Aorta (tissue), 5 donors: ENCODE measurements around the gene UBR4. TPM values are rescaled to one million over a fixed set of nuclear protein-coding genes. Genes with fewer than 3 reads are reported as not detected.
"Not testable (repeated sequence)": the region's sequence is repeated elsewhere in the genome, so short reads cannot be mapped to it uniquely, and the experiment has no call there.

ENCODE experiments used
- ATAC-seq: fragments of 200-7000 bp; cut with Tn5 transposase; one replicate; pipeline ENCODE4 v1.9.1; 2022; ENCODE audit warnings: moderate library complexity; ENCODE audit not compliant: low FRiP score
- DNase-seq, 2 donors: peaks; one replicate each; pipeline ENCODE4 v3.0.0-alpha.2; 2020
- H3K27ac ChIP-seq, 2 donors: one replicate each; pipeline ENCODE4 v1.5.1; 2013; ENCODE audit warnings: low read length in 2 of 2, mild to moderate bottlenecking in 2 of 2, moderate library complexity in 2 of 2, control low read depth in 1 of 2, inconsistent platforms in 1 of 2, low read depth in 1 of 2
- H3K27me3 ChIP-seq, 2 donors: one replicate each; pipeline ENCODE4 v1.6.1; 2013; ENCODE audit warnings: control low read depth in 1 of 2, low read length in 1 of 2, mild to moderate bottlenecking in 1 of 2, moderate library complexity in 1 of 2; ENCODE audit not compliant: insufficient read depth in 2 of 2, control insufficient read depth in 1 of 2
- H3K36me3 ChIP-seq, 2 donors: one replicate each; pipeline ENCODE4 v1.6.1; 2013; ENCODE audit warnings: control low read depth in 1 of 2, low read length in 1 of 2, mild to moderate bottlenecking in 1 of 2; ENCODE audit not compliant: insufficient read depth in 2 of 2, control insufficient read depth in 1 of 2
- H3K4me1 ChIP-seq, 2 donors: one replicate each; pipeline ENCODE4 v1.6.1; 2013; ENCODE audit warnings: low read length in 2 of 2, control low read depth in 1 of 2, mild to moderate bottlenecking in 1 of 2, moderate library complexity in 1 of 2; ENCODE audit not compliant: insufficient read depth in 2 of 2, control insufficient read depth in 1 of 2
- H3K4me3 ChIP-seq, 2 donors: one replicate each; pipeline ENCODE4 v1.5.1; 2013; ENCODE audit warnings: low read length in 2 of 2, control low read depth in 1 of 2, mild to moderate bottlenecking in 1 of 2
- H3K9me3 ChIP-seq: one replicate; pipeline ENCODE4 v1.6.1; 2013; ENCODE audit warnings: mild to moderate bottlenecking, low read length; ENCODE audit not compliant: control insufficient read depth
- WGBS, 2 donors: extraction: QIAGEN DNeasy Blood & Tissue Kit; methylation state at CpG; one replicate each; pipeline ENCODE4 v1.1.7; 2013; 5-methylcytosine and 5-hydroxymethylcytosine counted together
- intact Hi-C, 2 donors: fragments of 100-400 bp; cut with DNase I; formaldehyde crosslinking; loops; one replicate each; pipeline versions ENCODE4 v1.14.2 to v1.15.0; 2022
- long read RNA-seq, 2 donors: library from polyadenylated mRNA; unstranded; transcript quantifications; one replicate each; pipeline ENCODE4 v2.0.0, GENCODE V29; 2020 to 2021
- polyA plus RNA-seq, 2 donors: library from polyadenylated mRNA; stranded (reverse); fragments of 200-250 nt; gene quantifications; one replicate each; pipeline ENCODE4 v1.2.3, GENCODE V29; 2013
- total RNA-seq, 2 donors: library from RNA; stranded (reverse); fragmentation: NEBNext Ultra II Directional; extraction: Animal tissue kit (Norgen Biotek cat#: 25700); gene quantifications; one replicate each; pipeline ENCODE4 v1.2.1, GENCODE V29; 2021
- donor health status: healthy with polysubstance abuse.
- donor health status: Bipolar disorder and iron deficiency.
- donor health status: DM: no; HTN: no; CAD: no.
- donor health status: DM: no; HTN: no; CAD: no.
- donor health status: DM: yes; HTN: yes; CAD: no.

Gene UBR4
- 100 to 1,000 TPM; 174 to 201 TPM for total RNA-seq
- polyA plus RNA-seq: 100 to 1,000 TPM in 1 of 2 donors, 10 to 100 TPM in 1; 16.4 to 293 TPM
- long read RNA-seq, donor 1, partial matches to known transcripts: 98 of 138 reads
- long read RNA-seq, donor 1, other reads (novel, unspliced or antisense): 35 of 138 reads
- long read RNA-seq, donor 2, partial matches to known transcripts: 37 of 63 reads
- long read RNA-seq, donor 2, other reads (novel, unspliced or antisense): 22 of 63 reads

DNA sequence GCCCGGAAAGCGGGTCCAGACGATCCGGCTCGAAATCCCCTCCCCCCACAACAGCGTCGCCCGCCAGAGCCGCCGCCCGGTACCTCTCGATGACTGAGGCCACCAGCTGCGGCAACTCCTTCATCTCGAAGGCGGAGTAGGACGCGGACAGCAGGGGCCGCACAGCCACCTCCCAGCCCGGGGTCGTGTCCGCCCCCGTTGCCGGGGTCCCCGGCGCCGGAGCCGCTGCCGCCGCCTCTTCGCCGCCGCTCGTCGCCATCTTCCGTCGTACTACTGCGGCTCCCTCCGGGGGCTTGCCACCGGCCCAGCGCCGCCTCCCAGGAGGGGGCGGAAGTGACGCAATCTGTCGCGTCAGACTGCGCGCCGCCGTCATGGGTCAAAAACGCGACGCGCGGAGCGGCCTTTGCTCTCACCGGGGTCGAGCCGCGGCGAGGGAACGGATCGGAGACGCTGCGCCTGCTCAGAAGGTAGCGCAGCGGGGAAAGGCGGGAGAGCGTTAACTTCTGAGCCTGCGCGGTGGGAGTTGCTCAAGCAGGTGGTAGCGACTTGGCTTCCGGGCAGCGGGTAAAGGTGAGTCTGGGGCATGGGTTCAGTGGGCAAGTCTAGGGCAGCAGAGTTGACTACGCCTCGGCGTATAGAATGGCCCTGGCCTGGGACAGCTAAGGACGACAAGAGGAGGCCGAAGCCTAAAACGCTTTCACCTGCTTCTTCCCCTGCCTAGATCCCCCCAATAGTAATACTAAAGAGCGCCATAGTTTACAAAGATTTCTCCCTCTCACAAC, at the start of gene UBR4:
TSS of gene UBR4 (minus strand) at position 277 of the 782 bp plus-strand sequence. CDS start at position 259, 18 bp downstream.
- intact Hi-C loops: no loop called here
- Histone ChIP-seq H3K4me3 (peak within 1 kb of the TSS; percentile 88 to 98), H3K4me1 (peaks cover 0 to 5% of the 10 kb centered on the region in 2 donors), H3K27ac (peak within 1 kb of the TSS; percentile 53 to 99), H3K36me3 (no peaks in the 10 kb centered on the region), H3K27me3 (no peaks in the 10 kb centered on the region), H3K9me3 (no peaks in the 10 kb centered on the region)
- DNase-seq: peak; percentile 96 to 99
- ATAC-seq: peak; percentile 100
- WGBS, 2 donors: 0 to 1% methylated on average over 76 to 80 of the region's 80 CpGs

DNA sequence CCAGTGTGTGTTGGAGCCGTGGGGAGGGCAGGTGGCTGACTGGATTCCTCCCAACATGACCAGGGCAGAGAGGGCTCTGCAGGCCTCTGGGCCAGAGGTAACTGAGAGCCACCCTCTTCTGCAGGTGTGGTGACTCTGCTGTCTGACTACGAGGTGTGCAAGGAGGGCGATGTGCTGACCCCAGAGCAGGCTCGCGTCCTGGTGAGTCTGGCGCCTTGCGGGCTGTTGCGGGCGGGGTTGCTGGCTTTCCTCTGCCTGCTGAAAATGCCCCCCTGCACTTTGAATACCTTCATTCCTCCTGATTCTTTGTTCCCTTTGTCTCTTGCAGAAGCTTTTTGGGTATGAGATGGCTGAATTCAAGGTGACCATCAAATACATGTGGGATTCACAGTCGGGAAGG, 48.3 kb upstream of the UBR4 start:
- peaks cover 6 to 10% of the 10 kb centered on the region in 2 donors for H3K36me3 ChIP-seq

DNA sequence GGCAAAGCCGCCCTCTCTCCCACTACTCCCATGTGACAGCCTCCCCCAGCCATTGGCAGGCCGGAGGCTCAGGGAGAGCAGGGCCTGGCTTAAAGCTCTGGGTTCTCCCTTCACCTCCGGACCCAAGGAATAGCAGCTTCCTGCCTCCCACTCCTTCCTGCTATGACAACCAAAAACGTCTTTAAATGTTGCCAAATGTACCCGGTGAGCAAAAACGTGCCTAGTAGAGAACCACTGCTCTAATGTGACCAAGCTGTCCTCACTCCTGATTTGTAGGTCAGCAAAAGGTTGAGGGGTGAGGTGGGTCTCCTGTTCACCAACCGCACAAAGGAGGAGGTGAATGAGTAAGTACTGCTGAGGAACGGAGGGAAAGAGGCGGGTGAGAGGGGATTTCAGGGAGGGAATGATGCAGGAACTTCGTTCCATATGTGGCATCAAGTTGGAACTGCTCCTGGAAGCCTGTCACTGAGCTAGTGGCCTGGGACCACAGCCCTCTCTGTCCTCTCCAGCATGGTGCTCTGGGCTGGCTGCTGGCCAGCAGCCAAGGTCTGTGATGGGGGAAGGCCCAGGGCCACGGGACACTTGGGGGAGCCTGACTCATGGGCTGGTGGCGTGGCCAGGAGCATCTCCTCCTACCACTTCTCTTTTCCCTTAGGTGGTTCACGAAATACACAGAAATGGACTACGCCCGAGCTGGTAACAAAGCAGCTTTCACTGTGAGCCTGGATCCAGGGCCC, 47.3 kb upstream of the UBR4 start:
- no peak for ATAC-seq
- Histone ChIP-seq H3K27me3 (no peaks in the 10 kb centered on the region), H3K4me3 (no peak overlapping the region), H3K27ac (no peak overlapping the region), H3K4me1 (peaks cover 0 to 1% of the 10 kb centered on the region in 2 donors), H3K9me3 (no peaks in the 10 kb centered on the region), H3K36me3 (peaks cover 6 to 10% of the 10 kb centered on the region in 2 donors)
- 73 to 78% methylated on average over 15 of the region's 15 CpGs for WGBS, 2 donors
- DNase-seq: no peak
- intact Hi-C loops: loop anchor here in 1 of 2 donors (10.0 kb wide), 1 partner anchor 397 kb away; no protein-coding TSS in a partner anchor

More for the DNA sequence above, 48.3 kb upstream of the UBR4 start:
- WGBS, 2 donors: 94 to 100% methylated on average over 4 to 10 of the region's 10 CpGs
- DNase-seq (no peak), ATAC-seq (no peak)
- intact Hi-C loops: loop anchor here in 1 of 2 donors (10.0 kb wide), 1 partner anchor 396 kb away; no protein-coding TSS in a partner anchor
- Histone ChIP-seq H3K4me1 (no peaks in the 10 kb centered on the region), H3K4me3 (no peak overlapping the region), H3K9me3 (no peaks in the 10 kb centered on the region), H3K27me3 (no peaks in the 10 kb centered on the region), H3K27ac (no peak overlapping the region)

- not testable (repeated sequence) for H3K27ac ChIP-seq, H3K4me1 ChIP-seq, ATAC-seq, H3K4me3 ChIP-seq, DNase-seq, H3K27me3 ChIP-seq, H3K9me3 ChIP-seq, H3K36me3 ChIP-seq
- WGBS, 2 donors: 94% methylated on average over 5 of the region's 5 CpGs
- intact Hi-C loops: loop anchor here in 1 of 2 donors (10.0 kb wide), 1 partner anchor 398 kb away; no protein-coding TSS in a partner anchor
These were observed 46.2 kb upstream of the UBR4 start for GRCh38 chr1:19256301-19256700.

GRCh38 chr1:19255288-19255687, 45.2 kb upstream of the UBR4 start:
- no peak for ATAC-seq

GRCh38 chr1:19254416-19254815, 44.4 kb upstream of the UBR4 start:
- peaks cover 4 to 8% of the 10 kb centered on the region in 2 donors for H3K36me3 ChIP-seq
- H3K4me3 ChIP-seq: no peak overlapping the region
- intact Hi-C loops: loop anchor here in 1 of 2 donors (10.0 kb wide), 1 partner anchor 400 kb away; no protein-coding TSS in a partner anchor
- no peak for ATAC-seq
- no peaks in the 10 kb centered on the region for H3K9me3 ChIP-seq
- no peaks in the 10 kb centered on the region for H3K27me3 ChIP-seq
- DNase-seq: no peak
- peaks cover 0 to 1% of the 10 kb centered on the region in 2 donors for H3K4me1 ChIP-seq
- no peak overlapping the region for H3K27ac ChIP-seq

More at GRCh38 chr1:19255288-19255687, 45.2 kb upstream of the UBR4 start:
- Histone ChIP-seq H3K36me3 (peaks cover 6 to 10% of the 10 kb centered on the region in 2 donors), H3K9me3 (no peaks in the 10 kb centered on the region), H3K27ac (no peak overlapping the region), H3K4me3 (no peak overlapping the region), H3K4me1 (peaks cover 0 to 1% of the 10 kb centered on the region in 2 donors), H3K27me3 (no peaks in the 10 kb centered on the region)
- 72 to 85% methylated on average over 4 of the region's 4 CpGs for WGBS, 2 donors
- no peak for DNase-seq
- intact Hi-C loops: loop anchor here in 1 of 2 donors (10.0 kb wide), 1 partner anchor 400 kb away; no protein-coding TSS in a partner anchor

GRCh38 chr1:19251305-19252196, 41.5 kb upstream of the UBR4 start, which contains the start of the genes EMC1 and MRTO4:
TSS of gene EMC1 (minus strand) at chr1:19251524. CDS start at chr1:19251509, 15 bp downstream.
TSS of gene MRTO4 (plus strand) at chr1:19251805. CDS start at chr1:19251836, 31 bp downstream.
- intact Hi-C loops: loop anchor here in 1 of 2 donors (10.0 kb wide), 1 partner anchor 403 kb away; no protein-coding TSS in a partner anchor

More at GRCh38 chr1:19251305-19252196, 41.5 kb upstream of the UBR4 start, which contains the start of the genes EMC1 and MRTO4:
- Histone ChIP-seq H3K4me3 (peak within 1 kb of the TSS; percentile 51 to 87), H3K27ac (peak within 1 kb of the TSS in 1 of 2 donors; percentile 72), H3K4me1 (peaks cover 0 to 1% of the 10 kb centered on the region in 2 donors), H3K36me3 (peaks cover under 1 to 3% of the 10 kb centered on the region in 2 donors), H3K27me3 (no peaks in the 10 kb centered on the region), H3K9me3 (no peaks in the 10 kb centered on the region)
- DNase-seq (peak; percentile 90 to 97), ATAC-seq (peak; percentile 96)
- 0% methylated on average over 80 to 81 of the region's 81 CpGs for WGBS, 2 donors
